HG02678 (cell line): Measurements from ENCODE around the gene CRYGS.
"Not testable (repeated sequence)": the region's sequence is repeated elsewhere in the genome, so short reads cannot be mapped to it uniquely, and the experiment has no call there.

Source experiments
- ATAC-seq: cut with Tn5 transposase; IDR thresholded peaks from one replicate; pipeline ENCODE4 v1.9.1; 2021; ENCODE audit warnings: mild to moderate bottlenecking, moderate library complexity; ENCODE audit not compliant: unreplicated experiment

Gene CRYGS

GRCh38 chr3:186520431-186520830, 23.7 kb downstream of the CRYGS start:
- ATAC-seq, result no peak

GRCh38 chr3:186519021-186519658, 25.0 kb downstream of the CRYGS start:
- ATAC-seq, result peak; percentile 35

- no peak for ATAC-seq
Observed at GRCh38 chr3:186517218-186517617, 27.0 kb downstream of the CRYGS start.

- ATAC-seq, result no peak
Observed at GRCh38 chr3:186516646-186517045, 27.5 kb downstream of the CRYGS start.

DNA sequence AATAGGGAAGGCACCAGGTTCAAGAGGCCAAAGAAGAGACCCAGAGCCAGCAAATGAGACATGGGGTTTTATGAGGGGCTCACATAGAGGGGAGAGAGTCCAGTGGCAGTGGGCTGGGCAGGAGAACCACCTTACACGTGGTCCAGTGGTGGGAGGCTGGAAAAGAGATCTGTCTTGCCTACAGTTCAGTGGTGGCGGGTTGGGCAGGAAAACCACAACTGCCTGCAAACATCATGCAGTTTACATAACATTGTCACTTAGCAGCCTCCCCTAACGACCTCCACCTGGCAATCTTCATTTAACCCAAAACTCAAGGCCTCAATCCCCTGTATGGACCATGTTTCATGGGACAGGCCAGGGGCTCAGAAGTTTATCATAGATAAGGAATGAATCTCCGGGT, 29.1 kb downstream of the CRYGS start:
- no peak for ATAC-seq

DNA sequence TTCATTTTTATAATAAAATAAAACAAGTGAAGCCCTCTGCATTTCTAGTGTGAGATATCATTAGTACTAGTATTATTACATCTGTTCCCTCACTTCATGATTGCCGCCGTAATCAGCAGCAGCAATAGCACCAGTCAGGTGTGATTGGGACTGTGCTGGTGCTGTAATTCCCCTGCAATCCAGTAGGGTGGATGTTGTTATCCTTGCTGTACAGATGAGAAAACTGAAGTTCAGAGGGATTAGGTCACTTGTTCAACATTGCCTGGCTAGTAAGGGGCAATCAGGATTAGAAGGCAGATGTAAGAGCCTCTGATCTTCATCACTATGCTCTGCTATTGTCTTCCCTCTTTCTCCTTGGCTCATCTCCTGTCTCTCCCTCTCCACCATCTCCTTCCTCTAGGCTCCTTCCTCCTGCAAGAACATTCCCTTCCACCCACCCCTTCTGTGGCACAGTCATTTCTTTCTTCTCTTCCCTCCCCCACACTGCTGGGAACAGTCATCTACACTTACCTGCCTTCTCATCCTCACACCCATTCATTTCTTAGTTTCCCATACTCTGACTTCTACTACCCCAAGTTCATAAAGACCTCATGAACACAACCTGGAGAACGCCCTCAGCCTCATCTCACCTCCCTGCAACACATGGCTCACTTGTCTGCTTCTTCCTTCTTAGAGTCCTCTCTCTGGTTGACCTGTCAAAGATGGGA, 29.7 kb downstream of the CRYGS start:
- no peak for ATAC-seq

DNA sequence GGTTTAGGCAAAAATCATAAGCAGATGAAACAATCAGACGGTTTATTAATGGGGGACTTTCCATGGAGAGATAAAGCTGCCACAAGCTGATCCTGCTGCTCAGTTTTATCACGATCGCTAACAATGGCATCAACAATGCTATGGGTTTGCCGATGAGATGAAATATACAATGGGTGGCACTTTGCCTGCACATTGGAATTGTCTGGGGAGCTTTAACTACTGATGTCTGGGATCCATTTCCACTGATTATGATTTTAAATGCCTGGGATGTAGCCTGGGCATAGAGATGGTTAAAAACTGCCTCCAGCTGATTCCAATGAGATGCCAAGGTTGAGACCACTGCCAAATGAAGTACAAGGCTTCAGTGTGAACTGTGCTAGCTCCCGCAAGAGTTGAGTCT, 30.8 kb downstream of the CRYGS start:
- no peak for ATAC-seq

- ATAC-seq, result no peak
Observed at GRCh38 chr3:186512570-186513302, 31.4 kb downstream of the CRYGS start.

- no peak for ATAC-seq
Observed at GRCh38 chr3:186511702-186512101, 32.5 kb downstream of the CRYGS start.

- peak; percentile 82 for ATAC-seq
Observed at GRCh38 chr3:186511245-186511644, 32.9 kb downstream of the CRYGS start.

DNA sequence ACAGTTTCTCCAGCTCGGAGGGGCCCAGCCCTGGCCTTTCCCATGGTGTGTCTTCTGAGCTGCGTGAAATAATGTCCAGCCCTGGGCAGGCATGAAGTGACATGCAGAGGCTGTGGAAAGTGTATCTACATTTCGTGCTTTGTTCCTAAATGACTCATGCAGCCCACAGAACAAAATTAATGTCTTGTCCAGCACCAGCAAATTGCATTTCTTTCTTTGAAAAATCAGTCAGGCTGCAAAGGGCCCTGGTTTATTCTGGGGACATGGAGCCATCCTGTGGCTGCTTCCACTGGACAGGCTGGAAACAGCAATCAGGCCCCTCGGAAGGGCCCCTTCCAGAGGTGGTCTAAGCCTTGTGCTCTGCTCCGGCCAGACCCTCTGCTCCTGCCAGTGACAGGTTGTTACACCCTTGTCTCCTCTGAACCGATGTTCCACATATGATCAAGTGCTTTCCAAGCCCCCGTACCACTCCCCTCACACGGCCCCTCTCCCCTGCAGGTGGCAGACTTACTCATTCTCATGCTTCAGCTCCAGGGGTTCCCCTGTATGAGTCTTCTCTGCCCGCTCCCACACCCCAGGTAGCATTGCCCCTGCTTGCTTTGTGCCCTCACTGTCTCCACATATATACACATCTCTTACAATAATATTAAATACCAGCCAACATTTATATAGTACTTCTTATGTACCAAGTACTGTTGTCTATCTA, 33.7 kb downstream of the CRYGS start:
- ATAC-seq, result peak; percentile 27

DNA sequence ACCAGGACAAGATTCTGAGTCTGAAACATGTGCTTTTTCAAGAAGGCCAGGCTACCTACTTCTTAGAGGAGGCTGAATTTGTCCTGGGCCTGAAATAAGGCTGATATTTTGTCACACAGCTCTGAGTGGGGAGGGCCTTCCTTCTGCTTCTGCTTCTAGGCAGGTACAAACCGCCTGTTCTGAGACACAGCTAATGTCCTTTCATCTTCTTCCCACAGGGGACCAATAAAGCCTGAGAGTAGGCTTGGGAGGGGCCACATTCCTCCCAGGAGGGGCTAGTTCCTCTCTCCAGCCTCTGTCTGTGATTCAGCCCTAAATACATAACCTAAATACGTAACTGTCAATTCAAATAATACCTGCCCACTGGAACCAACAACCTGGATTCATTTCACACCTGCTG, 34.8 kb downstream of the CRYGS start:
- no peak for ATAC-seq

GRCh38 chr3:186506857-186507256, 37.3 kb downstream of the CRYGS start:
- ATAC-seq, result no peak

DNA sequence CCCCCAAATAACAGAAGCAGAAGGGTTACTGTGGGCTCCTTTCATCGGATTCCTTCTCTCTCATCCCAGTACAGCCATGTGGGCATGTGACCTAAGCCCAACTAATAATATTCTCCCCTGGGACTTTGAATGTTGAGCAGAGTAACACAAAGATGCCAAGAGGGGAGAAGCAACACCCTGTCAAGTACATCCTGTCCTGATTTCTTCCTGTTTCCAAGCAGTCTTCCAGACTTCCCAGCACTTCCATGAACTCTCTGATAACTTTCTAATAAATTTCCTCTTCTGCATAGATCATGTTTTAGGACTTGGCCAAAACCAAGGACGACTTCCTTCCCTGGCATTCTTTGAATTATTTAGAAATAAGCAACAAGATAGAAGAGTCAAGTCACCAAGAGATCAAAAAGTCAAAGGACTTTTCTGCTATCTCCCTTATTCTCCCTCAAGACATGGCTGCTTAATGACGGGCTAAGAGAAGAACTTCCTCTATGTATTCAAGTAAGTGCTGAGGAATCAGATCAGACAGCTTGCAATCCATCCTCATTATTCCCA, 37.9 kb downstream of the CRYGS start:
- no peak for ATAC-seq

GRCh38 chr3:186502966-186503712, 41.0 kb downstream of the CRYGS start:
- no peak for ATAC-seq

GRCh38 chr3:186502138-186502948, 41.8 kb downstream of the CRYGS start:
- ATAC-seq, result no peak

DNA sequence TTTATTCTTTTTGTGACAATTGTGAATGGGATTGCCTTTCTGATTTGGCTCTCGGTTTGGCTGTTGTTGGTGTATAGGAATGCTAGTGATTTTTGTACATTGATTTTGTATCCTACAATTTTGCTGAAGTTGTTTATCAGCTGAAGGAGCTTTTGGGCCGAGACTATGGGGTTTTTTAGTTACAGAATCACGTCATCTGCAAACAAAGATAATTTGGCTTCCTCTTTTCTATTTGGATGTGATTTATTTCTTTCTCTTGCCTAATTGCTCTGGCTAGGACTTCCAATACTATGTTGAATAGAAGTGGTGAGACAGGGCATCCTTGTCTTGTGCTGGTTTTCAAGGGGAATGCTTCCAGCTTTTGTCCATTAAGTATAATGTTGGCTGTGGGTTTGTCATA, 44.2 kb downstream of the CRYGS start:
- not testable (repeated sequence) for ATAC-seq

GRCh38 chr3:186498022-186498421, 46.2 kb downstream of the CRYGS start:
- not testable (repeated sequence) for ATAC-seq

GRCh38 chr3:186497608-186498007, 46.6 kb downstream of the CRYGS start:
- ATAC-seq, result no peak

DNA sequence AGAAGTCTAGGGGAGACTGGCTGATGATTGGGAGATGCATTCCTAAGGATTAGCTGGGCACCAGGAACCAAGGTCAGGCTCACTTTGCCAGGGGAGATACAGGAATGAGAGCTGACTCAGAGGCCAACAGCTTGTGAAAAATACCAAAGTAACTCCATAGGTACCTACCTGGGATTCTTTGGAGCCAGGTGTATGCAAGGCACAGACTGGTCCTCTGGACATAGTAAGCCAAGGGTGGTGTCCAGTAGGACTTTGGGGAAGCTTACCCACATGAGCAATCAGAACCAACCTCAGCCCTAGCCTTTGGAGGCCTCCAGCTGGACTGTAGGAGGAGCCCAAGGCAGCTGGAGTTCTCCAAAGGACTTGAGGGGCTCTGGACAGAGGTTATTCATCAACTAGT, 47.5 kb downstream of the CRYGS start:
- no peak for ATAC-seq
